ENCODE results near the gene MAST4.
"Not testable (repeated sequence)": the region's sequence is repeated elsewhere in the genome, so short reads cannot be mapped to it uniquely, and the experiment has no call there.

Gene MAST4

GRCh38 chr5:66810151-66810550 lies 214.0 kb downstream of the MAST4 start:
- no peak for DNase-seq (ENCODE audit: low read depth in 2 of 2)

- DNase-seq (ENCODE audit: low read depth in 2 of 2), result no peak
Measured at GRCh38 chr5:66810848-66811261, 214.7 kb downstream of the MAST4 start.

DNA sequence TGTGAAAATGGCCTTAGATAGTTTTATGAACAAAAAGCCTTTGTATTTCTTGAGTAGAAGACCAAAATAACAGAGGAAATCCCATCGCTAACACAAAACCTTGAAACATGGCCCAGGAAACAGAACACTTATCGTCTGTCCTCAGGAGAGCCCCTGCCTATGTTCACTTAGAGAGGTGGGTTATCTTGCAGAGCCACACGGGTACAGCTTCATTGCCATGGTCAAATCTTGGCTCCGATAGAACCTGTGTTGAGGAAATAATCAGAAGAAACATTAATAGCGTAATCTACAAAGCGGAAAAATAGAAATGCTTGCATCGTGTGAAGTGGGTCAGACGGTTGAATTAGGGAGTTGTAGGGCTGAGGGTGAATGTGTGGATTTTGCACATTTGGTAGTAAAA lies 216.1 kb downstream of the MAST4 start:
- no peak for DNase-seq (ENCODE audit: low read depth in 2 of 2)

- no peak for DNase-seq (ENCODE audit: low read depth in 2 of 2)
Measured at GRCh38 chr5:66813306-66813705, 217.1 kb downstream of the MAST4 start.

GRCh38 chr5:66814146-66814991 lies 218.2 kb downstream of the MAST4 start:
- DNase-seq (ENCODE audit: low read depth in 2 of 2), result peak; percentile 7 to 13

DNA sequence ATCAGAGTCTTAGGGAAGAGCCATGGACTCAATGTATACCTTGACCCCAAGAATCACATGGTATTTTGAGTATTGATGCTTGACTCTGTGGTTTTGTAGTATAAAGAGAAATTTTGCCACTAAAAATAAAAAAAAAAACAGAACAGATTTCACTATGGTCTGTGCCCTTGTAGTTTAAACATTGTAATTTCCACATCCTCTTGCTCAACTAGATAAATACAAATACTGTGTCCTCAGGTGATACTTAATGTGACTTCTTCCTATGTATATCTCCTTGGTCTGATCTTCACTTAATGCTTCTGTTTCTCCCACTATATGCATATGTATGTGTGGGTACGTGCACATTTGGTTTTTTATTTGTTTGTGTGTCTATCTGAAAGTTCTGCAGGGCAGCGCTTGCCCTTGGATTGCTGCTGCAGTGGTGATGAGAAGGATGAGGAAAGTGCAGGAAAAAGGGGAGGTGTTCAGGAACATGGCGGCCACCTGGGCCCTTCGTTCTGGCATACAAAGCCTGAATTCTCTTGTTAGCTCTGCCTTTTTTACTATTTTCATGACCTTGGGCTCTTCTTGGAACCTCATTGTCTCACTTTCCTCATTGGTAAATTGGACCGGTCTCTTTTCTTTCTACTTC lies 222.2 kb downstream of the MAST4 start:
- no peak for DNase-seq (ENCODE audit: low read depth in 2 of 2)

- DNase-seq (ENCODE audit: low read depth in 2 of 2), result no peak
Measured at GRCh38 chr5:66818935-66819328, 222.7 kb downstream of the MAST4 start.

GRCh38 chr5:66820630-66821207 lies 224.5 kb downstream of the MAST4 start:
- no peak for DNase-seq (ENCODE audit: low read depth in 2 of 2)

DNA sequence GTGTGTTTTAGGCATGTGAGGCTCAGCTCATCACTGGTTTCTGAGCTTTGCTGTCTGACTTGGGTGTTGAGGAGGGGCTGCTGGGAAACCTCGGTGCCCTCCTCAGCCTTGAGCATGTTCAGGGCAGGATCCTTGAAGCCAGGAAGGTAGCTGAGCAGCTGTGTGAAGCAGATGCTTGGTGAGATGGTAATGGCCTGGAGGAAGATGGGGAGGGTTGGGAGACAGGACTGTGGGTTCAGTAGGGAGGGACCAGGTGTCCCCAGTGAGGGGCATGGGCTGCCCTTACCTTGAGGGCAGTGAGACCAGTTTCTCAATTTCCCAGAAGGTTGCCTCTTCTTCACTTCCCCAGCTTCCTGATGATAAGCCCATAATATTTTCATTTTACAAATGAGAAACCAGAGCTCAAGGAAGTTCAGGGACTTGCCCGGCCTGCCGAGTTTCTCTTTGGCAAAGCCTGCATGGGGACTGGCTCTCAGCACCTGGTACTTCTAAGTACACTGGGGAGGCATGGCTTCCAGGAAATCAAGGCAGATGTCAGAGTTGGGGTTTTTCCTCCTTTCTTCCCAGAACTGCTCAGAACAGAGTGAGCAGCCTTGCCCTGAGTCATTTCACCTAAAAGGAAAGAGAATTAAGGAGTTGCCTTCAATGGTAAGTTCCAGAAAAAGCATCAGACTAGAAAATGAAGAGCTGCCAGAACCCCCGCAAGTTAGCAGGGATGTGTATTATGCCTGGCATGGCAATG lies 225.7 kb downstream of the MAST4 start:
- peak in 1 of 2 donors; percentile 47 for DNase-seq (ENCODE audit: low read depth in 2 of 2)

- not testable (repeated sequence) for DNase-seq (ENCODE audit: low read depth in 2 of 2)
Measured at GRCh38 chr5:66822906-66823305, 226.7 kb downstream of the MAST4 start.

DNA sequence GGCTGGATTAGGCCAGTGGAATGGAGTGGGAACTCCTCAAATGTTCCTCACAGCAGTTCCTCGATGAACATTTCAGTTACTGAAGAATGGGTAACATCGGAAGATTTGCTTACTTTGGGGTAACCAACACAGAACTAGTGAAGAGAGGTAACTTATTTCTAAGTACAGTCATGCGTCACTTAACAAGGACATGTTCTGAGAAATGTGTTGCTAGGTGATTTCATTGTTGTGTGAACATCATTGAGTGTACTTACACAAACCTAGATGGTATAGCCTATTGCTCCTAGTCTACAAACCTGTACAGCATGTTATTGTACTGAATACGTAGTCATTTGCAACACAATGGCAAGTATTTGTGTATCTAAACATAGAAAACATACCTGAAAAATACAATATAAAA lies 228.3 kb downstream of the MAST4 start:
- DNase-seq (ENCODE audit: low read depth in 2 of 2), result no peak

- no peak for DNase-seq (ENCODE audit: low read depth in 2 of 2)
Measured at GRCh38 chr5:66826263-66826662, 230.1 kb downstream of the MAST4 start.

DNA sequence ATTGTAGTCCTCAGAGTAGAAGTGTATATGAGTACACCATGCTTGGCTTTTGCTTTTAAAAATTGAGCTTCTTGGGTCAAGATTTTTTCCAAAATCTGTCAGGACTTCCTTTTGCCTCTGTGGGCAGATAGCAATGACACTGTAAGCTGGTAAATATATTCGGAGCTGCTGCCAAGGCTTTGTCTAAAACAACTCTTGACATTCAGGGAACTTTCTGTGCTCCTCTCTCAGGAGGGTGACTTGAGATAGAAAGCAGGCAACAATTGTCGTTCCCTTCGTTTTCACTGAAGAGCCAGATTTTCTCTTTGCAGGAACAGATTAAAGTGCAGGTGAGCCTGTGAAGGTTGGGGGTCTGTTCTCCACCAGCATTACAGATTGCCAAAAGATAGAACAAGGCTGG lies 230.5 kb downstream of the MAST4 start:
- DNase-seq (ENCODE audit: low read depth in 2 of 2), result no peak

DNA sequence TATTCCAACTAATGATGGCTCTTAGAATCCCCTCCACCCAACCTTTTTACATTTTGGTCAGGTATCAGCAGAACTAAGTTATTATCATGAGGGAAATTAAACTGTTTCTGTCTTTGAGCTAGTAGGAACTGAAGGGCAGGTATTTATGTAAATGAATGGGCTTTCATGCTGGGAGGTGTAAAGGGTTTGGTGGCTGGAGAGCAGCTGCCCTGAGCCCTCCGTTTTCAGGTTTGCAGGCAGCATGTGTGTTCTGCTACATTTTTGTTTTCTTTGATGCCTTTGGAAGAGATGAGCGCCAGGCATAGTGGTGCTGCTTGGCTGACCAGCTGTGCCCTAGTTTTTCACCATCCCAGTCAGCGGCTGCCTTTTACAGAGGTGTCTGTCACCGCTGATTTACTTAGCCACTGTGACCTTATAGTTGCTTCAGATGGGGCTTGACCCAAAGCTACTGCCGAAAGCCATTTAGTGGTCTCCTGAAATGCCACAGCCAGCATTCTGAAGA lies 231.9 kb downstream of the MAST4 start:
- DNase-seq (ENCODE audit: low read depth in 2 of 2), result no peak

DNA sequence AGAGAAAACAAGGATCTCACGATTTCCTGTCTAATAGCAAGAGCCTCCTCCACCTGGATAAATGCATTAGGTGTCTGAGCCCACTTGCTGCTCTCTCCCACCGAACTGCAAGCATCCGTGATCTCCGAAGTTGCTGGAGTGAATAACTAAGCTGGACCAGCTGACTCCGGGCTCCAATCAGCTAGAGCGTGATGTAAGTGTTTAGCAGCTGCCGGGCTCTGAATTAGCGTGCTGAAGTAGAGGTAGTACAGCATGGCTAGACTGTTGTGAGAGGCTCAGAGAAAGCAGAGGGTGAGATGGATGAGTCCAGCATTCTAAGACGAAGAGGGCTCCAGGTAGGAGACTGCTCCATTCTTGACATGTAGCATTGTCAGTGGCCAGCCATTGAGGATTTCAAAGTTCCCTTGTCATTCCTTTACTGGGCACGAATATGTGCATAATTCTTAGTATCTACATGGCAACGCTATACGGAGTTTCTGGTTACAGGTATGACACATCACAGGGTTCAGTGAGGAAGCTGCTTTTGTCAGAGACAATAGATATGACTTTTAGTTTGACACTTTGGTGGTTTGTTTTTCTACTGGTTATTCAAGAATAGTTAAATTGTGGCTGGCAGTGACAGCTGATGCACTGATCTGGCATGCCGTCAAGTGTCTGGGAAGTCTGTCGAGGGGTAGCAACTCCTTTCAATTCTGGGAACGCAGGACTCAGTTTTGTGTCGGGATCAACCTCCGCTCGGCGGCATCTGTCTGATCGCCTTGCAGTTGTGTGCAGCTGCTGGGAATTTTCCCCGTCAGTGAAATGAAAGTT lies 232.6 kb downstream of the MAST4 start:
- DNase-seq (ENCODE audit: low read depth in 2 of 2), result peak; percentile 33 to 38

DNA sequence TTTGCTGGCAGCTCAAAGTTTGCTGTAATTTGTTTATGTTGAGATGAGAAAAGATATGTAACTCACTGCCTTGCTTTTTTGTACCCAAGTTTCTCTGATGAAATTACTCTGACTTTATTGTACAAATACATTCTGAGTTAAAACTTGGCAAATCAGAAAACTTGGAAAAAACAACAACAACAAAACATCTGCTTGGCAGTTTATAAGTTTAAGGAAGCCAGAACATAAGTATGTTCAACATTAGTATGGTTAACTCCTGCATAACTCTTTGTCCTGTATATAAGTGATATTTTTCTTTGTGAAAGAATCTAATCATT lies 233.1 kb downstream of the MAST4 start:
- DNase-seq (ENCODE audit: low read depth in 2 of 2), result no peak

GRCh38 chr5:66829826-66830225 lies 233.6 kb downstream of the MAST4 start:
- DNase-seq (ENCODE audit: low read depth in 2 of 2), result no peak

DNA sequence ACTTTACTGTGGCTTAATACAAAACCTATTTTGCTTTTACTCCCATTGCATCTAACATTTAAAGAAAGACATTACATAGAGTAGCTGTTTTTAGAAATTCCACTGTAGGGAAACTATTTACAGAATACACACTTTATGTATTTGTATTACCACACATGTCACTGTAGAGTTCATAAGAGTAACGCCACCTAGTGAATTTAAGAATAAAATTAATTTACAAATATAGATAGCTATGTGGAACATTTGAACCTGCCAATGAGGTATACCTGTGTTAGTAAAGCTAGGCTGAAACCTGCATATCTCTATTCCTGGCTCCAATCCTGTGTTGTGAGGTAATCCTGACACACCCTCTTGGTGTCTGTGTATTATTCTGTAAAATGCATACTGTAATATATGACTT lies 234.4 kb downstream of the MAST4 start:
- DNase-seq (ENCODE audit: low read depth in 2 of 2), result no peak

- no peak for DNase-seq (ENCODE audit: low read depth in 2 of 2)
Measured at GRCh38 chr5:66839636-66840185, 243.5 kb downstream of the MAST4 start.

DNA sequence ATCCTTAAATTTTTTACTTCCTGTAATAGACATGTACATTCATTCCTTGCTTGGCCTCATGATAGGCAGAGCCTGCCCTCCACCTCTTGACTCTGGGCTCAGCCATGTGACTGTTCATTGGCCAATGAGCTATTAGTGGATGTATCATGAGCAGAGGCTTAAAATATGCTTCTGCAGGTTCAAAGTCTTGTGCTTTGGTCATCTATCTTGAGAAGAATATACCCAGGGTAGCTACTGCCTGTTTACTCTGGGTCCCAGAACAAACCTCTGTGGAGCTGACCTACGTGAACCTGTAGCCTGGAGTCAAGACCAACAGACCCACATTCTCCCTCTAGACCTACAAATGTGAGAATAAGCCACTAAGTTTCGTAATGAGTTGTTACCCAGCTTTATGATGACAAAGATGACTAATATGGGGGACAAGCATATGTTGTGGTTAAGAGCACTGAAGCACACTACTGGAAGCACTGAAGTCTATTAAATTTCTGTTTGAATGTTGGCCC lies 244.4 kb downstream of the MAST4 start:
- DNase-seq (ENCODE audit: low read depth in 2 of 2), result peak in 1 of 2 donors; percentile 8

- no peak for DNase-seq (ENCODE audit: low read depth in 2 of 2)
Measured at GRCh38 chr5:66841264-66841663, 245.1 kb downstream of the MAST4 start.
